ENCODE results near the gene IL13. TPM values are rescaled to one million over a fixed set of nuclear protein-coding genes. Genes with fewer than 3 reads are reported as not detected.

IL13 gene
- total RNA-seq, 4 donors from 2014 or later = 0.80 to 1.4 TPM; not detected in 2

DNA sequence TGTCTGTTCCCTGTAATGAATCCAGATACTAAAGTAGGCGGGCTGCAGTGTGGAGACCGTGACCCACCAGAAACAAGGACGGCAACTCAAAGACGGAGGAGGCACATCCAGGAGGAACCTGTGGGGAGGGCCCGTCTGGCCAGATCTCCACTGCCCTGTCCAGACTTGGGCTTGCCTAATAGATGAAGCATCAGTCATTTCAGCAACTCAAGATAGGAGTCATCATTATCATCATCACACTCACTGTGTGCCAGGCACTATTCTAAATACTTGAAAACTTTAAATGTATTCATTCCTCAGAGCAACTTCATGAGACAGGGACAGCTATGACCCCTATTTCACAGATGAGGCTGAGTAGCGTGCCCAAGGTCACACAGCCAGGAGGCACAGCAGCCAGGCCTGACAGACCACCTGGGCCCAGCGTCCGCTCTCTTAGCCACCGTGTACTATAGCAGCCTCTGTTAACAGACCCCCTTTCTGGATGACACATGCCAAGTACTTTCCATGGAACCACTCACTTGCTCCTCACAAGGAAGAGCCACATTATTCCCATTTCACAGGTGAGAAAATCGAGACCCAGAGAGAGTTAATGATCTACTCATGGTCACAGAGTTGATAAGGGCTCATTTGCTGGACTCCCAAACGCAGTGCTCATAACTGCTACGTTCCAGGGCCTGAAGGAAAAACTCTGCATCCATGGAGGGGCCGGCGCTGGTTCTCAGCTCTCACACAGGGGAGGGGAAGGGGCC is 10.9 kb downstream of the IL13 start:
- no peaks in the 10 kb centered on the region for H3K36me3 ChIP-seq
- DNase-seq (ENCODE audit: low spot score in 2 of 2) = peak in 1 of 2 donors; percentile 40
- H3K27ac ChIP-seq = no peak overlapping the region
- no peaks in the 10 kb centered on the region for H3K9me3 ChIP-seq
- peaks cover 1% of the 10 kb centered on the region for H3K4me1 ChIP-seq
- no peaks in the 10 kb centered on the region for H3K27me3 ChIP-seq
- WGBS = 96% methylated on average over 14 of the region's 14 CpGs
- TF ChIP-seq CTCF (IDR thresholded peaks at IDR 0.05) (no peak), POLR2AphosphoS5 (IDR thresholded peaks at IDR 0.05) (no peak), EP300 (IDR thresholded peaks at IDR 0.05) (no peak), POLR2A (IDR thresholded peaks at IDR 0.05) (no peak)
- no peak overlapping the region for H3K4me3 ChIP-seq

- H3K4me3 ChIP-seq = no peak overlapping the region
- no peak for TF ChIP-seq CTCF (IDR thresholded peaks at IDR 0.05)
- TF ChIP-seq EP300 (IDR thresholded peaks at IDR 0.05) = no peak
- no peak for TF ChIP-seq POLR2AphosphoS5 (IDR thresholded peaks at IDR 0.05)
- TF ChIP-seq POLR2A (IDR thresholded peaks at IDR 0.05) = no peak
- H3K4me1 ChIP-seq = peaks cover 6% of the 10 kb centered on the region
- H3K27ac ChIP-seq = no peak overlapping the region
- DNase-seq (ENCODE audit: low spot score in 2 of 2) = peak in 1 of 2 donors; percentile 57
- no peaks in the 10 kb centered on the region for H3K9me3 ChIP-seq
- WGBS = 82% methylated on average over 6 of the region's 7 CpGs
- H3K27me3 ChIP-seq = no peaks in the 10 kb centered on the region
- H3K36me3 ChIP-seq = no peaks in the 10 kb centered on the region
Observed at GRCh38 chr5:132669455-132669820, 11.5 kb downstream of the IL13 start.

GRCh38 chr5:132669966-132670882 is 12.3 kb downstream of the IL13 start:
- TF ChIP-seq EP300 (IDR thresholded peaks at IDR 0.05) = no peak
- TF ChIP-seq POLR2A (IDR thresholded peaks at IDR 0.05) = no peak
- no peak for TF ChIP-seq CTCF (IDR thresholded peaks at IDR 0.05)
- no peak for TF ChIP-seq POLR2AphosphoS5 (IDR thresholded peaks at IDR 0.05)
- 87% methylated on average over 12 of the region's 16 CpGs for WGBS
- Histone ChIP-seq H3K27ac (no peak overlapping the region), H3K36me3 (no peaks in the 10 kb centered on the region), H3K4me3 (no peak overlapping the region), H3K27me3 (no peaks in the 10 kb centered on the region), H3K4me1 (peaks cover 12% of the 10 kb centered on the region), H3K9me3 (no peaks in the 10 kb centered on the region)
- DNase-seq (ENCODE audit: low spot score in 2 of 2) = no peak

- H3K36me3 ChIP-seq = no peaks in the 10 kb centered on the region
- no peaks in the 10 kb centered on the region for H3K9me3 ChIP-seq
- DNase-seq (ENCODE audit: low spot score in 2 of 2) = no peak
- no peaks in the 10 kb centered on the region for H3K27me3 ChIP-seq
- peaks cover 12% of the 10 kb centered on the region for H3K4me1 ChIP-seq
- no peak for TF ChIP-seq CTCF (IDR thresholded peaks at IDR 0.05)
- no peak overlapping the region for H3K27ac ChIP-seq
- no peak overlapping the region for H3K4me3 ChIP-seq
- 97% methylated on average over 3 of the region's 3 CpGs for WGBS
Observed at GRCh38 chr5:132671000-132671399, 13.0 kb downstream of the IL13 start.

DNA sequence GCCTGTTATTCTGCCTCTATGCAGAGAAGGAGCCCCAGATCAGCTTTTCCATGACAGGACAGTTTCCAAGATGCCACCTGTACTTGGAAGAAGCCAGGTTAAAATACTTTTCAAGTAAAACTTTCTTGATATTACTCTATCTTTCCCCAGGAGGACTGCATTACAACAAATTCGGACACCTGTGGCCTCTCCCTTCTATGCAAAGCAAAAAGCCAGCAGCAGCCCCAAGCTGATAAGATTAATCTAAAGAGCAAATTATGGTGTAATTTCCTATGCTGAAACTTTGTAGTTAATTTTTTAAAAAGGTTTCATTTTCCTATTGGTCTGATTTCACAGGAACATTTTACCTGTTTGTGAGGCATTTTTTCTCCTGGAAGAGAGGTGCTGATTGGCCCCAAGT is 15.5 kb downstream of the IL13 start:
- H3K27ac ChIP-seq = no peak overlapping the region
- no peak for TF ChIP-seq EP300 (IDR thresholded peaks at IDR 0.05)
- TF ChIP-seq POLR2AphosphoS5 (IDR thresholded peaks at IDR 0.05) = no peak
- no peak for TF ChIP-seq POLR2A (IDR thresholded peaks at IDR 0.05)
- TF ChIP-seq CTCF (IDR thresholded peaks at IDR 0.05) = no peak
- 100% methylated on average over 1 of the region's 1 CpG for WGBS
- no peak overlapping the region for H3K4me3 ChIP-seq
- DNase-seq (ENCODE audit: low spot score in 2 of 2) = no peak
- H3K4me1 ChIP-seq = peaks cover 12% of the 10 kb centered on the region
- H3K27me3 ChIP-seq = no peaks in the 10 kb centered on the region
- H3K9me3 ChIP-seq = no peaks in the 10 kb centered on the region
- H3K36me3 ChIP-seq = no peaks in the 10 kb centered on the region
